AG04450 (cell line): ENCODE measurements around the gene MEIS2. TPM values are rescaled to one million over a fixed set of nuclear protein-coding genes. Genes with fewer than 3 reads are reported as not detected.

Experiments
- CTCF ChIA-PET: fragments of 300-600, 350-600 bp; formaldehyde crosslinking; extraction: SDS; loops from one replicate; lab custom pipeline; 2022; ENCODE audit warnings: antibody characterized with exemption, inconsistent platforms; lab: Charles Lee
- POLR2A ChIA-PET: fragments of 350-600 bp; formaldehyde crosslinking; extraction: SDS; loops from one replicate; lab custom pipeline; 2021; ENCODE audit warnings: antibody characterized with exemption, inconsistent platforms; lab: Yijun Ruan, JAX
- DNase-seq: peaks from one replicate; pipeline ENCODE4 v3.0.0-alpha.2; 2011; ENCODE audit warnings: low read depth, low spot score
- H3K27ac ChIP-seq: one replicate; pipeline ENCODE4 v1.5.1; 2012; ENCODE audit warnings: low read depth, low read length, control low read depth
- H3K27me3 ChIP-seq: one replicate; pipeline ENCODE4 v1.6.0; 2012; ENCODE audit warnings: low read length; ENCODE audit not compliant: control insufficient read depth, insufficient read depth
- H3K4me3 ChIP-seq: 2 replicates; pipeline ENCODE4 v1.5.1; 2011; ENCODE audit warnings: mild to moderate bottlenecking, low read depth, low read length, control low read depth
- H3K9me3 ChIP-seq: 2 replicates; pipeline ENCODE4 v1.5.1; 2012; ENCODE audit warnings: low read length; ENCODE audit not compliant: control insufficient read depth, insufficient read depth
- polyA plus RNA-seq: library from polyadenylated mRNA; depleted of rRNA; stranded (reverse); fragments of >200 nt; gene quantifications from 2 replicates; pipeline ENCODE4 v1.2.3, GENCODE V29; 2011
- TF ChIP-seq, protein P1 (sequence below): IDR thresholded peaks from 2 replicates; pipeline ENCODE4 v1.5.1; 2011; ENCODE audit warnings: low read depth, low read length, control low read depth, inconsistent platforms

Gene MEIS2
- polyA plus RNA-seq, 1 experiment: 31.7 TPM

DNA sequence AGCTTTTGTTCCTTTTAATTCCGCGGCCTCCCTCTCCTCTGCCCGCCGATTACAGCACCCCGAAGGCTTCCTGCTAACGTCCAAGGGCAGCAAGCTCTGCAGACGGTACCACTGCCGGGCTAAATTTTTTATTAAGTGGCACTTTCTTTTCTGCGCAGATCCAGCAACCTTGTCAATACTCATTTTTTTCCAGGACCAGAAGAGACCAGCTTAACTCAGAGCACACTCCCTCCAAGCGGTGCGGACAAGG lies 542 bp upstream of the MEIS2 start:
- ChIA-PET POLR2A (interaction anchor here (0.6 to 0.9 kb wide), 7 partner anchors 26 to 1190 kb away, joined by 3 to 6 read pairs (median 3); no protein-coding TSS in a partner anchor), CTCF (interaction anchor here (1.0 to 1.4 kb wide), 2 partner anchors 33 to 217 kb away, joined by 3 to 5 read pairs; no protein-coding TSS in a partner anchor)
- peak overlapping the region; percentile 96 for H3K27ac ChIP-seq
- no peaks in the 10 kb centered on the region for H3K27me3 ChIP-seq
- TF ChIP-seq, protein P1, sequence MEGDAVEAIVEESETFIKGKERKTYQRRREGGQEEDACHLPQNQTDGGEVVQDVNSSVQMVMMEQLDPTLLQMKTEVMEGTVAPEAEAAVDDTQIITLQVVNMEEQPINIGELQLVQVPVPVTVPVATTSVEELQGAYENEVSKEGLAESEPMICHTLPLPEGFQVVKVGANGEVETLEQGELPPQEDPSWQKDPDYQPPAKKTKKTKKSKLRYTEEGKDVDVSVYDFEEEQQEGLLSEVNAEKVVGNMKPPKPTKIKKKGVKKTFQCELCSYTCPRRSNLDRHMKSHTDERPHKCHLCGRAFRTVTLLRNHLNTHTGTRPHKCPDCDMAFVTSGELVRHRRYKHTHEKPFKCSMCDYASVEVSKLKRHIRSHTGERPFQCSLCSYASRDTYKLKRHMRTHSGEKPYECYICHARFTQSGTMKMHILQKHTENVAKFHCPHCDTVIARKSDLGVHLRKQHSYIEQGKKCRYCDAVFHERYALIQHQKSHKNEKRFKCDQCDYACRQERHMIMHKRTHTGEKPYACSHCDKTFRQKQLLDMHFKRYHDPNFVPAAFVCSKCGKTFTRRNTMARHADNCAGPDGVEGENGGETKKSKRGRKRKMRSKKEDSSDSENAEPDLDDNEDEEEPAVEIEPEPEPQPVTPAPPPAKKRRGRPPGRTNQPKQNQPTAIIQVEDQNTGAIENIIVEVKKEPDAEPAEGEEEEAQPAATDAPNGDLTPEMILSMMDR: no peak
- no peak for DNase-seq
- H3K4me3 ChIP-seq: peak overlapping the region; percentile 95
- no peaks in the 10 kb centered on the region; the same call in 1 of the 2 replicates for H3K9me3 ChIP-seq

DNA sequence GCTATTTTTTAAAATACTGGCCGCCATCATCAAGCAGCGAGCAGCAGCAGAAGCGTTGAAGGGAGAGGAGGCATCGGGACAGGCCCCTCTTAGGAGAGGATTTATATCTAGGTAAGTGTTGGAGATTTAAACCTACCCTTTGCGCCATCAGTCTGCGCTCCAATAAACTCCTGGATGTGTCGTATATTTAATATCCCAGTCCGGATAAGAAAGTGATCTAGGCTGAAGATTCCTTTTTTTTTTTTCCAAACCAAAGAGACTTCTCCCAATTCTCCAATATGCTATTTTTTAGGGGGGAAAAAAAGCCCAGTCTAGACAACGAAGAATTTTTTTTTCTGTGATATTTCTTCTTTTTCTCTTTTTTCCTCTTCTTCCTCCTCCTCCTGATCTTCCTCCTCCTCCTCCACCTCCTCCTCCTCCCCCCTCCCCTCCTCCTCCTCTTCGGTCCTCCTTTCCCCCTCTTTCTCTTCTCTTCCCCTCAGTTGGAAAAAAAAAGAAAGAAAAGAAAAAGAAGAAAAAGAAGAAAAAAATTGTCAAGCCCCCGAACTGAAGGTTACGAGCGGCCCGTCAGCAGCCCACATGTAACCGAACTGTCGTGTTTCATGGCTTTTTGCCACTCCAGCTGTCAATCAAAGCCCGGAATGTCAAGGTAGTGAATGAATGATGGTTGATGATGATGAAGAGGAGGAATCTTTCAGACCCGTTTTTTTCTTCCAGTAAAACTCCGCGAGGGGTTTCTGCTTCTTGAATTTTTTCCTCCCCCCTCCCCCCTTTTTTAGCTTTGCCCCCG lies 835 bp downstream of the MEIS2 start:
- TF ChIP-seq, protein P1: no peak
- H3K4me3 ChIP-seq: peak overlapping the region; percentile 95
- CTCF ChIA-PET: interaction anchor here (0.6 kb wide), 2 partner anchors 164 to 199 kb away, joined by 3 to 12 read pairs; no protein-coding TSS in a partner anchor
- H3K9me3 ChIP-seq: no peaks in the 10 kb centered on the region; the same call in 1 of the 2 replicates
- POLR2A ChIA-PET: interaction anchor here (1.0 kb wide), 1 partner anchor 631 kb away, joined by 3 read pairs; no protein-coding TSS in a partner anchor
- no peaks in the 10 kb centered on the region for H3K27me3 ChIP-seq
- H3K27ac ChIP-seq: peak overlapping the region; percentile 95
- no peak for DNase-seq

DNA sequence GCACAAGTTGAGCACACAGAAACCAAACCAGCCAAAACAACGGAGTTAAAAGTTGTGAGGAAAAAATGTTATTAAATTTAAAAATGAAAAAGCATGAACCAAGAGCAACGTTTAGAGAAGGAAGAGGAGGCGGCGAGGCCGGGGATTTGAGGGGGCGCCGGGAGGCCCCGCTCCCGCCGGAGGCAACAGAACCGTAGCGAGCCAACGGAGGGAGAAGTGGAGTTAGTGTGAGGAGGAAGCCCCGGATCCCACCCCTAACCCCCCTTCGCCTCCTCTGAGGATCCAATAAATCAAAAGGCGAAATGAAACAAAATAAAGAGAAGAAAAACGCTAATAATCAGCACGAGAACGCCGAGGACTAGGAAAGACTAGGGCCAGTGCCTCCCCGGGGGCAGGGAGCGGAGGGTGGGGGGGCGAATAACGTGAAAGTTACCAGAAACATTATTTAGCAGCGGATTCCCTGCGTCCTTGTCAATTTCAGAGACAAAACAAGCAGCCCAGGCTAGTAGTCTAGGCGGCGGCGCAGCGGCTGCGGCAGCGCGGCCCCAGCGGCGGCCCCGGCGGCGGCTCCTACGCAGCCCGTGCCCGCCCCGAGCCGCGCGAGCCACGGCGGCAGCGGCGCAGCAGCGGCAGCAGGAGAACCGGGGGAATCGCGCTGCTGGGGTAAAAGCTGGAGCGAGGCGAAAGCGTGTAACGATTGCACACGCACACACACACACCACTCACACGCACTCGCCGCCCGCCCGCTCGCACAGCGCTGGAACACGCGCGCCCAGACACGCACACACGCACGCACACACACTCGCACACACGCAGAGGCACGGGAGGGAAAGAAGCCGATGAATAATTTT lies 1.7 kb downstream of the MEIS2 start:
- Histone ChIP-seq H3K27ac (peak overlapping the region; percentile 73), H3K9me3 (no peaks in the 10 kb centered on the region; the same call in 1 of the 2 replicates), H3K27me3 (no peaks in the 10 kb centered on the region), H3K4me3 (peak overlapping the region; percentile 95)
- TF ChIP-seq, protein P1: no peak
- ChIA-PET POLR2A (interaction anchor here (0.6 kb wide), 1 partner anchor 88 kb away, joined by 3 read pairs; no protein-coding TSS in a partner anchor), CTCF (no interaction called here)
- no peak for DNase-seq

DNA sequence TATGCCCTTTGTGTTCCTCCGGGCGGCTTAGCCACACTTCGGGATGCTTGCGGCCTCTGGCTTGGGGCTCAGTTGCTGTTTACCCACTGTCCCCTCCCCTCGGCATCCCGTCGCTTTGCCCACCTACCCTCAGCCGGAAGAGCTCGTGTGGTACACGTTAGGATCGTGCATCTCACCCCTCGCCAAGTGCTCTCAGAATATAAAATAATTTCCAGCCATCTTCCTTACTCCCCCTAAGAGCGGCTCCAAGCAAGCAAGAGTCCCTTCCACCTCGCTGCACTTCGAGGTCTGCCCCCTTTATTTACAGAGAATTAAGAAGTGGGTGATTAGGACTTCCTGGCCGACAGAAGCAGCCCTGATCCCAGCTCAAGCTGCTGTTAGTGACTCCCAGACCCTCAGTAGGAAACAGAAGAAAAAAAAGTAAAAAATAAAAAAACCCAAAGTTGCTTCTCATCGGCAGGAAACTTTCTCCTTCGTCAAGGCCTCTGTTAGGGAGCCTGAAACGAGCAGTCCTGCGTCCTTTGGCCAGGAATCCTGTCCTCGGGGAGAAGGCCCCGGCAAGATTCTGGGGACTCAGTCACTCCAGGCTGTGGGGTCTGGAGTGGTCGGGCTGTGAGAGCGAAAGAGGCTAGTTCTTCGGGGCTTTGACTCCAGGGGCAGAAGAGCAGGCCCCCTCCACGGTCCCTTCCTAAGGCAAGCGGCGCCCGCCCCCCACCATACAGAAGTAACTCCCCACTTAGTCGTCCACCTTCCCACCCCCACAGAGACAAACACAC lies 3.0 kb downstream of the MEIS2 start:
- ChIA-PET POLR2A (interaction anchor here (0.6 kb wide), 2 partner anchors 510 to 628 kb away, joined by 4 to 8 read pairs; no protein-coding TSS in a partner anchor), CTCF (interaction anchor here (0.7 kb wide), 1 partner anchor 677 kb away, joined by 12 read pairs; no protein-coding TSS in a partner anchor)
- H3K27ac ChIP-seq: no peak overlapping the region
- H3K27me3 ChIP-seq: no peaks in the 10 kb centered on the region
- no peaks in the 10 kb centered on the region; the same call in 1 of the 2 replicates for H3K9me3 ChIP-seq
- H3K4me3 ChIP-seq: peak overlapping the region; percentile 95
- TF ChIP-seq, protein P1: no peak
- no peak for DNase-seq
